ENCODE measurements around the gene U2AF2.

Gene U2AF2

DNA sequence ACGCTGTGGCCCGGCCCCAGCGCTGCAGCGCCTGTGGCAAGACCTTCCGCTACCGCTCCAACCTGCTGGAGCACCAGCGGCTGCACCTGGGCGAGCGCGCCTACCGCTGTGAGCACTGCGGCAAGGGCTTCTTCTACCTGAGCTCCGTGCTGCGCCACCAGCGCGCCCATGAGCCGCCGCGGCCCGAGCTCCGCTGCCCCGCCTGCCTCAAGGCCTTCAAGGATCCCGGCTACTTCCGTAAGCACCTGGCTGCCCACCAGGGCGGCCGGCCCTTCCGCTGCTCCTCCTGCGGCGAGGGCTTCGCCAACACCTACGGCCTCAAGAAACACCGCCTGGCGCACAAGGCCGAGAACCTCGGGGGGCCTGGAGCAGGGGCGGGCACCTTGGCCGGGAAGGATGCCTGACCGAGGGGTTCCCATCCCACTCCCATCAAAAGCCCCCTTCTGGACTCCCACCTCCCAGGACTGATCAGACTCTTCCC is 38.4 kb upstream of the U2AF2 start:
- Histone ChIP-seq H2AFZ (no peak overlapping the region), H3K9me3 (ENCODE audit: control insufficient read depth, low read length) (no peaks in the 10 kb centered on the region), H3K9ac (no peak overlapping the region), H3K79me2 (peaks cover 8% of the 10 kb centered on the region), H3K4me1 (peaks cover 10% of the 10 kb centered on the region), H3K4me2 (ENCODE audit: low read length) (no peak overlapping the region), H3K4me3 (ENCODE audit: low read depth, low read length) (no peak overlapping the region), H3K27me3 (ENCODE audit: control insufficient read depth, insufficient read depth, low read length) (no peaks in the 10 kb centered on the region), H3K36me3 (ENCODE audit: control insufficient read depth, insufficient read depth, low read length) (no peaks in the 10 kb centered on the region), H3K27ac (no peak overlapping the region)
- no peak for TF ChIP-seq CTCF (IDR thresholded peaks at IDR 0.05)

- Histone ChIP-seq H3K4me2 (ENCODE audit: low read length) (no peak overlapping the region), H3K9me3 (ENCODE audit: control insufficient read depth, low read length) (no peaks in the 10 kb centered on the region), H3K79me2 (peaks cover 8% of the 10 kb centered on the region), H3K27me3 (ENCODE audit: control insufficient read depth, insufficient read depth, low read length) (no peaks in the 10 kb centered on the region), H3K4me3 (ENCODE audit: low read depth, low read length) (no peak overlapping the region), H2AFZ (no peak overlapping the region), H3K27ac (no peak overlapping the region), H3K4me1 (peaks cover under 1% of the 10 kb centered on the region), H3K9ac (no peak overlapping the region), H3K36me3 (ENCODE audit: control insufficient read depth, insufficient read depth, low read length) (no peaks in the 10 kb centered on the region)
- no peak for TF ChIP-seq CTCF (IDR thresholded peaks at IDR 0.05)
Observed at GRCh38 chr19:55617426-55617825, 37.4 kb upstream of the U2AF2 start.

GRCh38 chr19:55618426-55618825 is 36.4 kb upstream of the U2AF2 start:
- H3K9me3 ChIP-seq (ENCODE audit: control insufficient read depth, low read length): no peaks in the 10 kb centered on the region
- H3K36me3 ChIP-seq (ENCODE audit: control insufficient read depth, insufficient read depth, low read length): no peaks in the 10 kb centered on the region
- no peak overlapping the region for H2AFZ ChIP-seq
- H3K27ac ChIP-seq: no peak overlapping the region
- H3K4me1 ChIP-seq: no peaks in the 10 kb centered on the region
- H3K27me3 ChIP-seq (ENCODE audit: control insufficient read depth, insufficient read depth, low read length): no peaks in the 10 kb centered on the region
- H3K4me2 ChIP-seq (ENCODE audit: low read length): no peak overlapping the region
- no peak overlapping the region for H3K9ac ChIP-seq
- H3K4me3 ChIP-seq (ENCODE audit: low read depth, low read length): no peak overlapping the region
- H3K79me2 ChIP-seq: peaks cover 2% of the 10 kb centered on the region
- no peak for TF ChIP-seq CTCF (IDR thresholded peaks at IDR 0.05)

- no peak for TF ChIP-seq CTCF (IDR thresholded peaks at IDR 0.05)
- no peak overlapping the region for H3K4me3 ChIP-seq (ENCODE audit: low read depth, low read length)
- H3K27me3 ChIP-seq (ENCODE audit: control insufficient read depth, insufficient read depth, low read length): no peaks in the 10 kb centered on the region
- H3K36me3 ChIP-seq (ENCODE audit: control insufficient read depth, insufficient read depth, low read length): no peaks in the 10 kb centered on the region
- H3K79me2 ChIP-seq: peaks cover 2% of the 10 kb centered on the region
- H3K9ac ChIP-seq: no peak overlapping the region
- H2AFZ ChIP-seq: no peak overlapping the region
- H3K4me2 ChIP-seq (ENCODE audit: low read length): no peak overlapping the region
- H3K27ac ChIP-seq: no peak overlapping the region
- H3K4me1 ChIP-seq: no peaks in the 10 kb centered on the region
- no peaks in the 10 kb centered on the region for H3K9me3 ChIP-seq (ENCODE audit: control insufficient read depth, low read length)
Observed at GRCh38 chr19:55619286-55619685, 35.5 kb upstream of the U2AF2 start.

- no peak overlapping the region for H2AFZ ChIP-seq
- TF ChIP-seq CTCF (IDR thresholded peaks at IDR 0.05): no peak
- no peaks in the 10 kb centered on the region for H3K4me1 ChIP-seq
- no peaks in the 10 kb centered on the region for H3K36me3 ChIP-seq (ENCODE audit: control insufficient read depth, insufficient read depth, low read length)
- H3K9ac ChIP-seq: no peak overlapping the region
- no peaks in the 10 kb centered on the region for H3K27me3 ChIP-seq (ENCODE audit: control insufficient read depth, insufficient read depth, low read length)
- H3K9me3 ChIP-seq (ENCODE audit: control insufficient read depth, low read length): no peaks in the 10 kb centered on the region
- no peak overlapping the region for H3K4me2 ChIP-seq (ENCODE audit: low read length)
- H3K27ac ChIP-seq: no peak overlapping the region
- peaks cover 2% of the 10 kb centered on the region for H3K79me2 ChIP-seq
- no peak overlapping the region for H3K4me3 ChIP-seq (ENCODE audit: low read depth, low read length)
Observed at GRCh38 chr19:55620410-55621204, 34.2 kb upstream of the U2AF2 start.
